IMR-90 (cell line): ENCODE measurements around the gene PHF21A. TPM values are rescaled to one million over a fixed set of nuclear protein-coding genes. Genes with fewer than 3 reads are reported as not detected.

Experiments used
- ATAC-seq: fragments of 200-7000 bp; cut with Tn5 transposase; 2 replicates; pipeline ENCODE4 v1.9.1; 2020; ENCODE audit warnings: low read depth, mild to moderate bottlenecking, moderate library complexity
- BruUV-seq: library from RNA; stranded (reverse); fragments of 400-500 nt; replicated peaks from 2 replicates; lab custom pipeline; 2021; lab: Mats Ljungman, UMichigan
- CTCF ChIA-PET: fragments of 300-600 bp; formaldehyde crosslinking; extraction: SDS; loops from one replicate; lab custom pipeline; 2021; ENCODE audit warnings: antibody characterized with exemption; lab: Yijun Ruan, JAX
- POLR2A ChIA-PET: fragments of 300-600 bp; sonication (Branson Sonifier 250); formaldehyde crosslinking; loops from one replicate; lab custom pipeline; 2022; ENCODE audit warnings: antibody characterized with exemption; ENCODE audit not compliant: unreplicated experiment; lab: Charles Lee
- DNase-seq: peaks from one replicate; pipeline ENCODE4 v3.0.0; 2013
- H2AFZ ChIP-seq: replicated peaks from 2 replicates; pipeline ENCODE3; 2013; ENCODE audit warnings: low read length, mild to moderate bottlenecking; ENCODE audit not compliant: poor library complexity
- H2AK5ac ChIP-seq: 2 replicates; pipeline ENCODE4 v1.6.1; 2013; ENCODE audit warnings: low read depth, low read length, inconsistent platforms
- H2AK9ac ChIP-seq: replicated peaks from 2 replicates; pipeline ENCODE3; 2013; ENCODE audit warnings: mild to moderate bottlenecking, low read depth, low read length, moderate library complexity; ENCODE audit not compliant: poor library complexity
- H2BK120ac ChIP-seq: 2 replicates; pipeline ENCODE4 v1.6.1; 2013; ENCODE audit warnings: low read depth, low read length, inconsistent platforms
- H2BK15ac ChIP-seq: 3 replicates; pipeline ENCODE4 v1.6.1; 2013; ENCODE audit warnings: low read depth, low read length, inconsistent platforms
- H2BK20ac ChIP-seq: 2 replicates; pipeline ENCODE4 v1.6.1; 2013; ENCODE audit warnings: low read depth, mild to moderate bottlenecking, inconsistent platforms, low read length, moderate library complexity
- H2BK5ac ChIP-seq: 2 replicates; pipeline ENCODE4 v1.6.1; 2013; ENCODE audit warnings: mild to moderate bottlenecking, low read depth, low read length, inconsistent platforms; ENCODE audit not compliant: poor library complexity, severe bottlenecking
- H3K14ac ChIP-seq: replicated peaks from 2 replicates; pipeline ENCODE4 v1.6.1; 2013; ENCODE audit warnings: low read depth, low read length, inconsistent platforms
- H3K18ac ChIP-seq: 2 replicates; pipeline ENCODE4 v1.6.1; 2013; ENCODE audit warnings: low read depth, low read length, control low read depth
- H3K23ac ChIP-seq: 2 replicates; pipeline ENCODE4 v1.6.1; 2013; ENCODE audit warnings: low read depth, low read length, inconsistent platforms
- H3K27ac ChIP-seq: 2 replicates; pipeline ENCODE4 v1.5.1; 2013; ENCODE audit warnings: mild to moderate bottlenecking, control low read depth, low read length; ENCODE audit not compliant: insufficient read depth
- H3K27me3 ChIP-seq: 2 replicates; pipeline ENCODE4 v1.6.1; 2013; ENCODE audit warnings: low read length; ENCODE audit not compliant: control insufficient read depth, insufficient read depth
- H3K36me3 ChIP-seq: 2 replicates; pipeline ENCODE4 v1.6.1; 2013; ENCODE audit warnings: low read length, mixed read lengths; ENCODE audit not compliant: control insufficient read depth, insufficient read depth
- H3K4ac ChIP-seq: 2 replicates; pipeline ENCODE4 v1.6.1; 2013; ENCODE audit warnings: low read depth, low read length, inconsistent platforms
- H3K4me1 ChIP-seq: 2 replicates; pipeline ENCODE4 v1.6.1; 2013; ENCODE audit warnings: low read length, mixed read lengths; ENCODE audit not compliant: control insufficient read depth, insufficient read depth
- H3K4me2 ChIP-seq: 2 replicates; pipeline ENCODE4 v1.6.1; 2013; ENCODE audit warnings: low read depth, mild to moderate bottlenecking, control low read depth, low read length, moderate library complexity
- H3K4me3 ChIP-seq: 2 replicates; pipeline ENCODE4 v1.5.1; 2013; ENCODE audit warnings: low read depth, mild to moderate bottlenecking, control low read depth, low read length, moderate library complexity; ENCODE audit not compliant: insufficient read depth
- H3K56ac ChIP-seq: 2 replicates; pipeline ENCODE4 v1.6.1; 2013; ENCODE audit warnings: low read length, inconsistent platforms; ENCODE audit not compliant: insufficient read depth; ENCODE audit errors: extremely low read depth
- H3K79me1 ChIP-seq, 2 experiments: 2 replicates each; pipeline ENCODE4 v1.6.1; 2013; ENCODE audit warnings: low read length in 2 of 2, inconsistent platforms in 1 of 2, low read depth in 1 of 2
- H3K9ac ChIP-seq: 2 replicates; pipeline ENCODE4 v1.6.1; 2013; ENCODE audit warnings: low read depth, low read length, control low read depth
- H3K9me1 ChIP-seq: 2 replicates; pipeline ENCODE4 v1.6.1; 2013; ENCODE audit warnings: low read length, inconsistent platforms; ENCODE audit not compliant: insufficient read depth
- H3K9me3 ChIP-seq: 2 replicates; pipeline ENCODE4 v1.6.1; 2013; ENCODE audit warnings: low read length; ENCODE audit not compliant: control insufficient read depth, insufficient read depth
- H4K20me1 ChIP-seq: 2 replicates; pipeline ENCODE4 v1.6.1; 2013; ENCODE audit warnings: low read length, inconsistent platforms; ENCODE audit not compliant: insufficient read depth
- H4K5ac ChIP-seq: 2 replicates; pipeline ENCODE4 v1.6.1; 2013; ENCODE audit warnings: mild to moderate bottlenecking, low read depth, low read length, control low read depth
- H4K8ac ChIP-seq, 2 experiments: 2 replicates each; pipeline ENCODE4 v1.6.1; 2013; ENCODE audit warnings: low read depth in 2 of 2, low read length in 2 of 2, control low read depth in 1 of 2, inconsistent platforms in 1 of 2
- H4K91ac ChIP-seq: 2 replicates; pipeline ENCODE4 v1.6.1; 2013; ENCODE audit warnings: low read depth, low read length, inconsistent platforms; ENCODE audit not compliant: insufficient read depth
- BHLHE40 ChIP-seq: fragments of 150-350 bp; IDR thresholded peaks from 2 replicates; pipeline ENCODE4 v1.6.1; 2016; ENCODE audit warnings: mild to moderate bottlenecking, low read depth, low read length
- CEBPB ChIP-seq: IDR thresholded peaks from 2 replicates; pipeline ENCODE4 v1.6.1; 2012; ENCODE audit warnings: low read depth, low read length, improper control_type of control experiment
- CHD1 ChIP-seq: IDR thresholded peaks from 2 replicates; pipeline ENCODE4 v1.6.1; 2012; ENCODE audit warnings: low read depth, low read length, improper control_type of control experiment
- FOS ChIP-seq: fragments of 150-350 bp; IDR thresholded peaks from 2 replicates; pipeline ENCODE4 v1.6.1; 2016; ENCODE audit warnings: low read depth, low read length
- MAFK ChIP-seq: IDR thresholded peaks from 2 replicates; pipeline ENCODE4 v1.6.1; 2012; ENCODE audit warnings: low read depth, low read length, improper control_type of control experiment
- MAZ ChIP-seq: IDR thresholded peaks from 2 replicates; pipeline ENCODE4 v1.6.1; 2012; ENCODE audit warnings: low read depth, mild to moderate bottlenecking, low read length, improper control_type of control experiment, moderate library complexity, borderline replicate concordance
- MXI1 ChIP-seq: IDR thresholded peaks from 2 replicates; pipeline ENCODE4 v1.6.1; 2012; ENCODE audit warnings: low read depth, mild to moderate bottlenecking, low read length, moderate library complexity, borderline replicate concordance
- NFE2L2 ChIP-seq: fragments of 150-350 bp; IDR thresholded peaks from 2 replicates; pipeline ENCODE4 v1.6.1; 2016; ENCODE audit warnings: low read depth, mild to moderate bottlenecking, low read length
- POLR2A ChIP-seq: IDR thresholded peaks from 2 replicates; pipeline ENCODE4 v1.6.1; 2012; ENCODE audit warnings: mild to moderate bottlenecking, low read depth, low read length
- RAD21 ChIP-seq: IDR thresholded peaks from 2 replicates; pipeline ENCODE4 v1.6.1; 2012; ENCODE audit warnings: low read length, improper control_type of control experiment
- RCOR1 ChIP-seq: IDR thresholded peaks from 2 replicates; pipeline ENCODE4 v1.6.1; 2012; ENCODE audit warnings: mild to moderate bottlenecking, low read length, improper control_type of control experiment; ENCODE audit not compliant: insufficient replicate concordance
- RFX5 ChIP-seq: IDR thresholded peaks from 2 replicates; pipeline ENCODE4 v1.8.0; 2012; ENCODE audit warnings: low read depth, mild to moderate bottlenecking, low read length, moderate library complexity
- SMC3 ChIP-seq: fragments of 150-350 bp; IDR thresholded peaks from 2 replicates; pipeline ENCODE4 v1.6.1; 2016; ENCODE audit warnings: low read depth, mild to moderate bottlenecking, antibody characterized with exemption, low read length, moderate library complexity
- WGBS, 2 experiments: methylation state at CpG; one replicate each; pipeline versions ENCODE4 v1.1.5 to v1.1.7; 2013; ENCODE audit warnings: missing lambda C conversion rate in 2 of 2; ENCODE audit not compliant: insufficient read length in 1 of 2; ENCODE audit errors: extremely low coverage in 2 of 2; 5-methylcytosine and 5-hydroxymethylcytosine counted together
- dilution Hi-C: fragments of 300-500 bp; cut with HindIII; formaldehyde crosslinking; loops from one replicate; pipeline ENCODE4 v1.14.3; 2018; ENCODE audit warnings: low sequenced_read_pairs; ENCODE audit not compliant: unreplicated experiment
- in situ Hi-C: fragments of 300-500 bp; cut with MboI; formaldehyde crosslinking; loops from 3 replicates; pipeline ENCODE4 v1.14.3; 2019; ENCODE audit warnings: low sequenced_read_pairs, inconsistent platforms, mixed read lengths
- intact Hi-C: fragments of 100-400 bp; cut with micrococcal nuclease; formaldehyde crosslinking; loops from 2 replicates; pipeline ENCODE4 v1.10.0; 2022
- polyA plus RNA-seq, 3 experiments: library from polyadenylated mRNA; depleted of rRNA; stranded (reverse); fragments of >200 nt; gene quantifications; 2 replicates each; pipeline ENCODE4 v1.2.3, GENCODE V29; 2012; ENCODE audit warnings: low replicate concordance in 1 of 3
- total RNA-seq: library from RNA; depleted of rRNA; stranded (reverse); fragments of >200 nt; gene quantifications from 2 replicates; pipeline ENCODE4 v1.2.3, GENCODE V29; 2012
- TF ChIP-seq, protein P1 (sequence below): fragments of 150-350 bp; IDR thresholded peaks from 2 replicates; pipeline ENCODE4 v1.6.1; 2016; ENCODE audit warnings: low read depth, mild to moderate bottlenecking, low read length, moderate library complexity, borderline replicate concordance
- TF ChIP-seq, protein P2 (sequence below): fragments of 150-350 bp; IDR thresholded peaks from 2 replicates; pipeline ENCODE4 v1.6.1; 2017; ENCODE audit warnings: mild to moderate bottlenecking, antibody characterized with exemption, low read length, low read depth
- TF ChIP-seq, protein P3 (sequence below): conservative IDR thresholded peaks from 2 replicates; pipeline ENCODE4 v1.5.1; 2012; ENCODE audit warnings: mild to moderate bottlenecking, low read depth, low read length, improper control_type of control experiment

The PHF21A gene
- total and polyA plus RNA-seq, 2 of the 4 experiments (the other 2 are of a cell fraction): 9.0 to 20.6 TPM

DNA sequence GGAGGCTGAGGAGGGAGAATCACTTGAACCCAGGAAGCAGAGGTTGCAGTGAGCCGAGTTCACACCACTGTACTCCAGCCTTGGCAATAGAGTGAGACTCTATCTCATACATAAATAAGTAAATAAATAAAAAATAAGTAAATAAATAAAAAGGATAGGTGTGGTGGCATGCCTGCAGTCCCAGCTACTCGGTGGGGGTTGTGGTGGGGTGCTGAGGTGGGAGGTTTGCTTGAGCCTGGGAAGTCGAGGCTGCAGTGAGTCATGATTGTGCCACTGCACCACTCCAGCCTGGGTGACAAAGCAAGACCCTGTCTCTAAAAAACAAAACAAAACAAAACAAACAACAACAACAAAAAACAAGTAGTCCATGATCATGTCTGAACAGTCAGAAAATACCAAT is 195.7 kb downstream of the PHF21A start:
- H4K91ac ChIP-seq: no peak overlapping the region
- H3K79me1 ChIP-seq: no peaks in the 10 kb centered on the region
- peaks cover 47% of the 10 kb centered on the region for H3K27me3 ChIP-seq
- ChIA-PET POLR2A (no interaction called here), CTCF (no interaction called here)
- H3K4me2 ChIP-seq: no peak overlapping the region
- no CpG with 5 or more reads among the region's 3 CpGs for WGBS, 2 experiments
- in situ Hi-C loops (no loop called here), dilution Hi-C loops (no loop called here), intact Hi-C loops (no loop called here)
- no peak overlapping the region for H2BK5ac ChIP-seq
- H2AK9ac ChIP-seq: no peak overlapping the region
- peaks cover 7% of the 10 kb centered on the region for H4K20me1 ChIP-seq
- H3K56ac ChIP-seq: no peak overlapping the region
- ATAC-seq (no peak), DNase-seq (no peak)
- H3K9ac ChIP-seq: no peak overlapping the region
- H3K9me1 ChIP-seq: no peaks in the 10 kb centered on the region
- H4K8ac ChIP-seq: no peak overlapping the region
- no peak overlapping the region for H4K5ac ChIP-seq
- BruUV-seq: no TSS peak
- H2BK120ac ChIP-seq: no peak overlapping the region
- H3K4me1 ChIP-seq: no peaks in the 10 kb centered on the region; the same call in 1 of the 2 replicates
- H3K27ac ChIP-seq: no peak overlapping the region
- no peak overlapping the region for H3K4me3 ChIP-seq
- peaks cover 1% of the 10 kb centered on the region; the same call in 1 of the 2 replicates for H3K36me3 ChIP-seq
- H3K4ac ChIP-seq: no peak overlapping the region
- H3K14ac ChIP-seq: no peak overlapping the region
- H2AK5ac ChIP-seq: no peak overlapping the region
- no peak overlapping the region for H2BK15ac ChIP-seq
- TF ChIP-seq RCOR1 (no peak), POLR2A (no peak), RAD21 (no peak), CHD1 (no peak), MAZ (no peak), MXI1 (no peak), NFE2L2 (no peak), BHLHE40 (no peak), SMC3 (no peak), MAFK (no peak), CEBPB (no peak), RFX5 (no peak), FOS (no peak)
- TF ChIP-seq, protein P1, sequence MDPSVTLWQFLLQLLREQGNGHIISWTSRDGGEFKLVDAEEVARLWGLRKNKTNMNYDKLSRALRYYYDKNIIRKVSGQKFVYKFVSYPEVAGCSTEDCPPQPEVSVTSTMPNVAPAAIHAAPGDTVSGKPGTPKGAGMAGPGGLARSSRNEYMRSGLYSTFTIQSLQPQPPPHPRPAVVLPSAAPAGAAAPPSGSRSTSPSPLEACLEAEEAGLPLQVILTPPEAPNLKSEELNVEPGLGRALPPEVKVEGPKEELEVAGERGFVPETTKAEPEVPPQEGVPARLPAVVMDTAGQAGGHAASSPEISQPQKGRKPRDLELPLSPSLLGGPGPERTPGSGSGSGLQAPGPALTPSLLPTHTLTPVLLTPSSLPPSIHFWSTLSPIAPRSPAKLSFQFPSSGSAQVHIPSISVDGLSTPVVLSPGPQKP: no peak
- TF ChIP-seq, protein P2, sequence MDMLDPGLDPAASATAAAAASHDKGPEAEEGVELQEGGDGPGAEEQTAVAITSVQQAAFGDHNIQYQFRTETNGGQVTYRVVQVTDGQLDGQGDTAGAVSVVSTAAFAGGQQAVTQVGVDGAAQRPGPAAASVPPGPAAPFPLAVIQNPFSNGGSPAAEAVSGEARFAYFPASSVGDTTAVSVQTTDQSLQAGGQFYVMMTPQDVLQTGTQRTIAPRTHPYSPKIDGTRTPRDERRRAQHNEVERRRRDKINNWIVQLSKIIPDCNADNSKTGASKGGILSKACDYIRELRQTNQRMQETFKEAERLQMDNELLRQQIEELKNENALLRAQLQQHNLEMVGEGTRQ: no peak
- TF ChIP-seq, protein P3, sequence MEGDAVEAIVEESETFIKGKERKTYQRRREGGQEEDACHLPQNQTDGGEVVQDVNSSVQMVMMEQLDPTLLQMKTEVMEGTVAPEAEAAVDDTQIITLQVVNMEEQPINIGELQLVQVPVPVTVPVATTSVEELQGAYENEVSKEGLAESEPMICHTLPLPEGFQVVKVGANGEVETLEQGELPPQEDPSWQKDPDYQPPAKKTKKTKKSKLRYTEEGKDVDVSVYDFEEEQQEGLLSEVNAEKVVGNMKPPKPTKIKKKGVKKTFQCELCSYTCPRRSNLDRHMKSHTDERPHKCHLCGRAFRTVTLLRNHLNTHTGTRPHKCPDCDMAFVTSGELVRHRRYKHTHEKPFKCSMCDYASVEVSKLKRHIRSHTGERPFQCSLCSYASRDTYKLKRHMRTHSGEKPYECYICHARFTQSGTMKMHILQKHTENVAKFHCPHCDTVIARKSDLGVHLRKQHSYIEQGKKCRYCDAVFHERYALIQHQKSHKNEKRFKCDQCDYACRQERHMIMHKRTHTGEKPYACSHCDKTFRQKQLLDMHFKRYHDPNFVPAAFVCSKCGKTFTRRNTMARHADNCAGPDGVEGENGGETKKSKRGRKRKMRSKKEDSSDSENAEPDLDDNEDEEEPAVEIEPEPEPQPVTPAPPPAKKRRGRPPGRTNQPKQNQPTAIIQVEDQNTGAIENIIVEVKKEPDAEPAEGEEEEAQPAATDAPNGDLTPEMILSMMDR: no peak
- no peak overlapping the region for H3K18ac ChIP-seq
- no peak overlapping the region for H3K23ac ChIP-seq
- H2AFZ ChIP-seq: no peak overlapping the region
- no peak overlapping the region for H2BK20ac ChIP-seq
- no peaks in the 10 kb centered on the region for H3K9me3 ChIP-seq
